Neural crest cell (in vitro differentiated cells): ENCODE results near the gene INKA2. TPM values are rescaled to one million over a fixed set of nuclear protein-coding genes. Genes with fewer than 3 reads are reported as not detected.

Experiments
- total RNA-seq: library from RNA; stranded (reverse); gene quantifications from 2 replicates; pipeline ENCODE4 v1.2.1, GENCODE V29; 2021

Gene INKA2
- total RNA-seq, 1 donor from 2014 or later = 3.5 TPM

Other genes starting within 250 kb of the INKA2 start
- gene ADORA3, start 235.8 kb downstream of the INKA2 start, total RNA-seq = not detected in 2 replicates
- gene TMIGD3, start 235.8 kb downstream of the INKA2 start, total RNA-seq = not detected in 2 replicates
- gene RAP1A, start 119.6 kb downstream of the INKA2 start, total RNA-seq = 32.5 and 34.0 TPM in 2 replicates
- 25.7 and 26.7 TPM in 2 replicates for gene DDX20, start 16.5 kb upstream of the INKA2 start, total RNA-seq